PC-9 (cell line): ENCODE results near the gene IRAK2.
"Not testable (repeated sequence)": the region's sequence is repeated elsewhere in the genome, so short reads cannot be mapped to it uniquely, and the experiment has no call there.

ENCODE experiments used
- EZH2 ChIP-seq: fragments of 200-600 bp; sonication (generic); IDR thresholded peaks from 2 replicates; pipeline ENCODE4 v1.8.0; 2017; ENCODE audit warnings: antibody characterized with exemption, low read depth
- TF ChIP-seq, protein P1 (sequence below): fragments of 200-600 bp; sonication (generic); conservative IDR thresholded peaks from 2 replicates; pipeline ENCODE4 v1.6.1; 2017; ENCODE audit warnings: mixed run types, antibody characterized with exemption, mild to moderate bottlenecking, moderate library complexity

GRCh38 chr3:10272476-10272875, 107.8 kb downstream of the IRAK2 start:
- TF ChIP-seq, protein P1, sequence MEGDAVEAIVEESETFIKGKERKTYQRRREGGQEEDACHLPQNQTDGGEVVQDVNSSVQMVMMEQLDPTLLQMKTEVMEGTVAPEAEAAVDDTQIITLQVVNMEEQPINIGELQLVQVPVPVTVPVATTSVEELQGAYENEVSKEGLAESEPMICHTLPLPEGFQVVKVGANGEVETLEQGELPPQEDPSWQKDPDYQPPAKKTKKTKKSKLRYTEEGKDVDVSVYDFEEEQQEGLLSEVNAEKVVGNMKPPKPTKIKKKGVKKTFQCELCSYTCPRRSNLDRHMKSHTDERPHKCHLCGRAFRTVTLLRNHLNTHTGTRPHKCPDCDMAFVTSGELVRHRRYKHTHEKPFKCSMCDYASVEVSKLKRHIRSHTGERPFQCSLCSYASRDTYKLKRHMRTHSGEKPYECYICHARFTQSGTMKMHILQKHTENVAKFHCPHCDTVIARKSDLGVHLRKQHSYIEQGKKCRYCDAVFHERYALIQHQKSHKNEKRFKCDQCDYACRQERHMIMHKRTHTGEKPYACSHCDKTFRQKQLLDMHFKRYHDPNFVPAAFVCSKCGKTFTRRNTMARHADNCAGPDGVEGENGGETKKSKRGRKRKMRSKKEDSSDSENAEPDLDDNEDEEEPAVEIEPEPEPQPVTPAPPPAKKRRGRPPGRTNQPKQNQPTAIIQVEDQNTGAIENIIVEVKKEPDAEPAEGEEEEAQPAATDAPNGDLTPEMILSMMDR, result not testable (repeated sequence)
- not testable (repeated sequence) for TF ChIP-seq EZH2
